H1 (cell line): ENCODE measurements around the gene TFAP2B. TPM values are rescaled to one million over a fixed set of nuclear protein-coding genes. Genes with fewer than 3 reads are reported as not detected.

Experiments
- CTCF ChIA-PET: fragments of 300-600 bp; sonication (Branson Sonifier 250); formaldehyde crosslinking; loops from one replicate; lab custom pipeline; 2021; ENCODE audit not compliant: partially characterized antibody; lab: Charles Lee
- POLR2A ChIA-PET: fragments of 300-600 bp; sonication (Branson Sonifier 250); formaldehyde crosslinking; loops from one replicate; lab custom pipeline; 2021; ENCODE audit warnings: inconsistent platforms; ENCODE audit not compliant: partially characterized antibody; lab: Charles Lee
- DNase-seq, 2 experiments: peaks; one replicate each; pipeline versions ENCODE4 v3.0.0 to v3.0.0-alpha.2; 2010 to 2022; ENCODE audit warnings: low spot score in 2 of 2, low read depth in 1 of 2, mixed read lengths in 1 of 2
- FAIRE-seq: peaks from 2 replicates; lab custom pipeline; 2011; peaks lifted over from hg19 to GRCh38; lab: Jason Lieb, UNC
- H2AFZ ChIP-seq: 2 replicates; pipeline ENCODE4 v1.8.1; 2012; ENCODE audit warnings: low read length, inconsistent platforms
- H2AK5ac ChIP-seq: 2 replicates; pipeline ENCODE4 v1.6.1; 2013; ENCODE audit warnings: low read depth, low read length
- H2BK120ac ChIP-seq: replicated peaks from 2 replicates; pipeline ENCODE3; 2013; ENCODE audit warnings: low read depth, low read length, inconsistent platforms
- H2BK12ac ChIP-seq: 2 replicates; pipeline ENCODE4 v1.6.1; 2013; ENCODE audit warnings: low read depth, low read length
- H2BK15ac ChIP-seq: 2 replicates; pipeline ENCODE4 v1.6.1; 2013; ENCODE audit warnings: low read length
- H2BK20ac ChIP-seq: 2 replicates; pipeline ENCODE4 v1.6.1; 2013; ENCODE audit warnings: low read length
- H2BK5ac ChIP-seq: 2 replicates; pipeline ENCODE4 v1.6.1; 2013; ENCODE audit warnings: low read depth, low read length
- H3K14ac ChIP-seq: 2 replicates; pipeline ENCODE4 v1.6.1; 2013; ENCODE audit warnings: inconsistent platforms; ENCODE audit not compliant: insufficient read length
- H3K18ac ChIP-seq: 2 replicates; pipeline ENCODE4 v1.6.1; 2013; ENCODE audit warnings: low read length; ENCODE audit errors: extremely low read depth
- H3K23ac ChIP-seq: 2 replicates; pipeline ENCODE4 v1.6.1; 2013; ENCODE audit warnings: inconsistent platforms; ENCODE audit not compliant: insufficient read length
- H3K23me2 ChIP-seq: 2 replicates; pipeline ENCODE4 v1.6.1; 2013; ENCODE audit warnings: low read depth, low read length
- H3K27ac ChIP-seq: 2 replicates; pipeline ENCODE4 v1.6.1; 2011; ENCODE audit warnings: low read depth, low read length, inconsistent platforms
- H3K27me3 ChIP-seq, 4 experiments: replicated peaks in 1 of 4; 1 replicate in 1 of 4; 2 replicates in 3 of 4; pipeline versions ENCODE4 v1.6.1 to v1.8.1; 2011 to 2013; ENCODE audit warnings: low read length in 3 of 4, mild to moderate bottlenecking in 3 of 4, inconsistent platforms in 2 of 4, mixed read lengths in 2 of 4, moderate library complexity in 1 of 4; ENCODE audit not compliant: control insufficient read depth in 3 of 4, insufficient read depth in 3 of 4; ENCODE audit errors: extremely low read depth in 1 of 4
- H3K36me3 ChIP-seq, 4 experiments: 2 replicates each; pipeline versions ENCODE4 v1.6.1 to v1.8.1; 2011 to 2013; ENCODE audit warnings: mild to moderate bottlenecking in 4 of 4, low read length in 3 of 4, moderate library complexity in 2 of 4, control low read depth in 1 of 4, inconsistent platforms in 1 of 4; ENCODE audit not compliant: insufficient read depth in 4 of 4, control insufficient read depth in 2 of 4
- H3K4ac ChIP-seq: replicated peaks from 2 replicates; pipeline ENCODE3; 2013; ENCODE audit warnings: low read length, low read depth, mixed read lengths, inconsistent platforms; ENCODE audit not compliant: insufficient read length
- H3K4me1 ChIP-seq, 4 experiments: replicated peaks in 1 of 4; 1 replicate in 1 of 4; 2 replicates in 3 of 4; pipeline versions ENCODE4 v1.6.1 to v1.8.1; 2011 to 2013; ENCODE audit warnings: low read length in 3 of 4, inconsistent platforms in 2 of 4, mixed read lengths in 1 of 4; ENCODE audit not compliant: insufficient read depth in 4 of 4, control insufficient read depth in 3 of 4
- H3K4me2 ChIP-seq, 2 experiments: 2 replicates each; pipeline versions ENCODE4 v1.6.1 to v1.8.1; 2011 to 2013; ENCODE audit warnings: low read depth in 2 of 2, low read length in 2 of 2, control low read depth in 1 of 2, inconsistent platforms in 1 of 2, mild to moderate bottlenecking in 1 of 2; ENCODE audit not compliant: insufficient read depth in 1 of 2
- H3K4me3 ChIP-seq, 4 experiments: fragments of 200-600, 300-600 bp in 1 of 4; sonication (generic), shearing (Covaris generic), sonication (Bioruptor Twin) in 1 of 4; 2 replicates each; pipeline versions ENCODE4 v1.5.1 to v1.8.1; 2011 to 2016; ENCODE audit warnings: low read length in 4 of 4, low read depth in 3 of 4, control low read depth in 2 of 4, inconsistent platforms in 2 of 4, mild to moderate bottlenecking in 2 of 4, mixed read lengths in 1 of 4, moderate library complexity in 1 of 4; ENCODE audit not compliant: insufficient read depth in 2 of 4; ENCODE audit errors: extremely low read depth in 1 of 4
- H3K56ac ChIP-seq: replicated peaks from 2 replicates; pipeline ENCODE3; 2013; ENCODE audit warnings: low read depth, mild to moderate bottlenecking, mixed read lengths, low read length, inconsistent platforms; ENCODE audit not compliant: insufficient read length
- H3K79me1 ChIP-seq: 2 replicates; pipeline ENCODE4 v1.6.1; 2013; ENCODE audit warnings: low read depth, low read length, control low read depth
- H3K79me2 ChIP-seq, 2 experiments: 2 replicates each; pipeline versions ENCODE4 v1.6.1 to v1.8.1; 2012 to 2013; ENCODE audit warnings: low read length in 2 of 2, mild to moderate bottlenecking in 2 of 2, inconsistent platforms in 1 of 2; ENCODE audit not compliant: insufficient read depth in 2 of 2, control insufficient read depth in 1 of 2
- H3K9ac ChIP-seq, 4 experiments: replicated peaks in 1 of 4; 1 replicate in 1 of 4; 2 replicates in 3 of 4; pipeline versions ENCODE4 v1.6.1 to v1.8.1; 2011 to 2013; ENCODE audit warnings: low read depth in 3 of 4, low read length in 3 of 4, control low read depth in 2 of 4, mild to moderate bottlenecking in 2 of 4, moderate library complexity in 2 of 4, inconsistent platforms in 1 of 4; ENCODE audit errors: extremely low read depth in 1 of 4
- H3K9me3 ChIP-seq, 2 experiments: 2 replicates each; pipeline versions ENCODE4 v1.6.1 to v1.8.1; 2012 to 2013; ENCODE audit warnings: mild to moderate bottlenecking in 2 of 2, moderate library complexity in 2 of 2, control low read depth in 1 of 2, inconsistent platforms in 1 of 2, low read depth in 1 of 2, low read length in 1 of 2, mixed read lengths in 1 of 2; ENCODE audit not compliant: insufficient read depth in 2 of 2
- H4K20me1 ChIP-seq, 2 experiments: replicated peaks in 1 of 2; 2 replicates each; pipeline versions ENCODE3 to v1.8.1; 2011 to 2013; ENCODE audit warnings: inconsistent platforms in 2 of 2, low read length in 2 of 2, mild to moderate bottlenecking in 1 of 2; ENCODE audit not compliant: insufficient read depth in 2 of 2, control insufficient read depth in 1 of 2
- H4K5ac ChIP-seq: 2 replicates; pipeline ENCODE4 v1.6.1; 2013; ENCODE audit warnings: low read length, low read depth, mixed read lengths, inconsistent platforms; ENCODE audit not compliant: insufficient read length
- H4K8ac ChIP-seq: 2 replicates; pipeline ENCODE4 v1.8.0; 2013; ENCODE audit warnings: mild to moderate bottlenecking, moderate library complexity, low read length, inconsistent platforms; ENCODE audit not compliant: insufficient read depth; ENCODE audit errors: extremely low read depth
- H4K91ac ChIP-seq: replicated peaks from 2 replicates; pipeline ENCODE3; 2013; ENCODE audit warnings: low read length, mixed read lengths, inconsistent platforms; ENCODE audit not compliant: insufficient read length
- CBX8 ChIP-seq: fragments of 300-800, 300-1000 bp; sonication (generic); IDR thresholded peaks from 2 replicates; pipeline ENCODE4 v1.7.1; 2016; ENCODE audit warnings: low read depth, low read length, borderline replicate concordance
- EZH2 ChIP-seq: fragments of 200-600 bp; sonication (generic); IDR thresholded peaks from 2 replicates; pipeline ENCODE4 v1.7.1; 2012; ENCODE audit warnings: low read depth, mild to moderate bottlenecking, moderate library complexity, low read length, inconsistent platforms; ENCODE audit not compliant: severe bottlenecking
- KDM4A ChIP-seq: IDR thresholded peaks from one replicate; pipeline ENCODE4 v1.7.1; 2012; ENCODE audit warnings: low read depth, mild to moderate bottlenecking, moderate library complexity, low read length, inconsistent platforms; ENCODE audit not compliant: severe bottlenecking
- POU5F1 ChIP-seq: IDR thresholded peaks from 2 replicates; pipeline ENCODE4 v1.6.1; 2011; ENCODE audit warnings: low read depth, mild to moderate bottlenecking, low read length, moderate library complexity
- RNF2 ChIP-seq: fragments of 200-900, 300-1000 bp; sonication (generic); IDR thresholded peaks from 2 replicates; pipeline ENCODE4 v1.7.1; 2016; ENCODE audit warnings: borderline replicate concordance, low read depth, mild to moderate bottlenecking, antibody characterized with exemption, low read length; ENCODE audit not compliant: poor library complexity, severe bottlenecking; ENCODE audit errors: missing control alignments
- SP4 ChIP-seq: IDR thresholded peaks from 2 replicates; pipeline ENCODE4 v1.6.1; 2012; ENCODE audit warnings: low read length, inconsistent platforms
- SUZ12 ChIP-seq: fragments of 200-600 bp; sonication (generic); IDR thresholded peaks from 2 replicates; pipeline ENCODE4 v1.6.1; 2012; ENCODE audit warnings: mild to moderate bottlenecking, inconsistent platforms, low read length, moderate library complexity, mixed read lengths
- WGBS, 2 experiments: shearing (Covaris generic) in 1 of 2; methylation state at CpG; one replicate each; pipeline versions ENCODE4 v1.1.6 to v1.1.7; 2013 to 2015; ENCODE audit warnings: low lambda C conversion rate in 2 of 2, mixed read lengths in 2 of 2, inconsistent platforms in 1 of 2, low coverage in 1 of 2, missing lambda C conversion rate in 1 of 2; ENCODE audit not compliant: insufficient replicate concordance in 2 of 2, insufficient coverage in 1 of 2, insufficient read length in 1 of 2; ENCODE audit errors: extremely low coverage in 1 of 2, missing lambda C conversion rate in 1 of 2; 5-methylcytosine and 5-hydroxymethylcytosine counted together
- polyA plus RNA-seq, 7 experiments: library from polyadenylated mRNA; depleted of rRNA in 3 of 7; stranded (reverse) in 5 of 7; unstranded in 2 of 7; fragments of >200 nt in 5 of 7; fragments of 200-250 nt in 2 of 7; gene quantifications; 1 replicate in 5 of 7; 2 replicates in 1 of 7; 4 replicates in 1 of 7; pipeline versions ENCODE4 v1.2.1 to v1.2.3, GENCODE V29; 2011 to 2013; ENCODE audit warnings: missing spikeins in 2 of 7, mixed read lengths in 2 of 7
- total RNA-seq: library from RNA; stranded (reverse); fragmentation: NEBNext Ultra II Directional; extraction: Animal tissue kit (Norgen Biotek cat#: 25700); gene quantifications from 2 replicates; pipeline ENCODE4 v1.2.1, GENCODE V29; 2021

Gene TFAP2B
- total and polyA plus RNA-seq, 2 of the 8 experiments (the other 6 are each of a cell fraction or from before 2014, with no cell fraction given), result not detected

GRCh38 chr6:50823094-50823920 is 4.6 kb downstream of the TFAP2B start:
- H3K4me1 ChIP-seq, result peaks cover 15 to 36% (median 26%) of the 10 kb centered on the region in 4 experiments
- no peak overlapping the region for H2AK5ac ChIP-seq
- WGBS, 2 experiments, result 4% methylated on average over 32 of the region's 46 CpGs; no CpG with 5 or more reads in 1 of the 2 experiments
- CTCF ChIA-PET, result interaction anchor here (0.6 to 2.8 kb wide), 10 partner anchors 10 to 27 kb away, joined by 3 to 8 read pairs (median 3); no protein-coding TSS in a partner anchor
- H3K4me2 ChIP-seq, result peak overlapping the region; percentile 53 to 58
- H3K4me3 ChIP-seq, result peak overlapping the region in 2 of 4 experiments; percentile 7 to 46; a peak in 4 of 8 replicates
- peak overlapping the region; percentile 76; the same call in 1 of the 2 replicates for H3K18ac ChIP-seq
- H3K79me2 ChIP-seq, result no peaks in the 10 kb centered on the region
- POLR2A ChIA-PET, result interaction anchor here (1.4 to 2.2 kb wide), 2 partner anchors 22 to 109 kb away, joined by 5 to 13 read pairs; no protein-coding TSS in a partner anchor
- FAIRE-seq, result no peak
- no peak for DNase-seq
- H2BK5ac ChIP-seq, result no peak overlapping the region
- peak overlapping the region; percentile 51; the same call in 1 of the 2 replicates for H4K8ac ChIP-seq
- TF ChIP-seq SUZ12 (peak; percentile 95), SP4 (no peak), EZH2 (peak; percentile 96), POU5F1 (no peak), RNF2 (peak; percentile 93), KDM4A (no peak), CBX8 (0 out of 2 replicates have a peak, but pooled peaks have one; percentile 82)
- no peak overlapping the region for H2BK15ac ChIP-seq
- peaks cover 76 to 97% (median 91%) of the 10 kb centered on the region in 4 experiments for H3K27me3 ChIP-seq
- 0 out of 2 replicates have a peak overlapping the region, but pooled peaks have one; percentile 50 for H2BK20ac ChIP-seq
- H3K9me3 ChIP-seq, result no peaks in the 10 kb centered on the region
- no peak overlapping the region for H4K91ac ChIP-seq
- peaks cover 0 to 3% (median 0%) of the 10 kb centered on the region in 4 experiments; a peak in 1 of 8 replicates for H3K36me3 ChIP-seq
- H3K23ac ChIP-seq, result no peak overlapping the region
- H3K14ac ChIP-seq, result no peak overlapping the region
- H3K79me1 ChIP-seq, result no peaks in the 10 kb centered on the region
- no peak overlapping the region for H3K9ac ChIP-seq
- no peak overlapping the region for H3K27ac ChIP-seq
- peaks cover 8 to 12% of the 10 kb centered on the region in 2 experiments for H4K20me1 ChIP-seq
- no peak overlapping the region for H2BK120ac ChIP-seq
- no peak overlapping the region for H2AFZ ChIP-seq
- H4K5ac ChIP-seq, result no peak overlapping the region
- H3K23me2 ChIP-seq, result peaks cover 5% of the 10 kb centered on the region; the same call in 1 of the 2 replicates
- no peak overlapping the region for H3K56ac ChIP-seq
- H2BK12ac ChIP-seq, result peak overlapping the region; percentile 28; the same call in 1 of the 2 replicates
- H3K4ac ChIP-seq, result no peak overlapping the region
